HUES48 (cell line): Measurements from ENCODE around the gene P4HA2.

Experiments used
- H3K27ac ChIP-seq: one replicate; pipeline ENCODE4 v1.7.0; 2013; ENCODE audit warnings: low read depth, low read length, inconsistent platforms
- H3K27me3 ChIP-seq: 2 replicates; pipeline ENCODE4 v1.6.1; 2013; ENCODE audit warnings: mild to moderate bottlenecking, low read length; ENCODE audit not compliant: control insufficient read depth, insufficient read depth
- H3K36me3 ChIP-seq: 2 replicates; pipeline ENCODE4 v1.6.1; 2013; ENCODE audit warnings: low read length; ENCODE audit not compliant: control insufficient read depth, insufficient read depth
- H3K4me1 ChIP-seq: 2 replicates; pipeline ENCODE4 v1.6.1; 2013; ENCODE audit warnings: mild to moderate bottlenecking, low read length; ENCODE audit not compliant: control insufficient read depth, insufficient read depth
- H3K4me3 ChIP-seq: 2 replicates; pipeline ENCODE4 v1.5.1; 2013; ENCODE audit warnings: mild to moderate bottlenecking, low read depth, low read length
- H3K9ac ChIP-seq: 2 replicates; pipeline ENCODE4 v1.6.1; 2013; ENCODE audit warnings: mild to moderate bottlenecking, low read depth, low read length, moderate library complexity
- H3K9me3 ChIP-seq: 2 replicates; pipeline ENCODE4 v1.6.1; 2013; ENCODE audit warnings: low read length; ENCODE audit not compliant: control insufficient read depth, insufficient read depth

P4HA2 gene

GRCh38 chr5:132205385-132206125 is 22.1 kb downstream of the P4HA2 start:
- H3K27ac ChIP-seq: no peak overlapping the region
- H3K9ac ChIP-seq: no peak overlapping the region
- H3K9me3 ChIP-seq: no peaks in the 10 kb centered on the region
- H3K4me1 ChIP-seq: peaks cover 7% of the 10 kb centered on the region; the same call in 1 of the 2 replicates
- no peaks in the 10 kb centered on the region for H3K36me3 ChIP-seq
- no peaks in the 10 kb centered on the region for H3K27me3 ChIP-seq
- no peak overlapping the region for H3K4me3 ChIP-seq

GRCh38 chr5:132204371-132205135 is 23.1 kb downstream of the P4HA2 start:
- Histone ChIP-seq H3K9ac (no peak overlapping the region), H3K4me1 (peaks cover 7% of the 10 kb centered on the region; the same call in 1 of the 2 replicates), H3K36me3 (no peaks in the 10 kb centered on the region), H3K27ac (no peak overlapping the region), H3K27me3 (no peaks in the 10 kb centered on the region), H3K9me3 (no peaks in the 10 kb centered on the region), H3K4me3 (no peak overlapping the region)

DNA sequence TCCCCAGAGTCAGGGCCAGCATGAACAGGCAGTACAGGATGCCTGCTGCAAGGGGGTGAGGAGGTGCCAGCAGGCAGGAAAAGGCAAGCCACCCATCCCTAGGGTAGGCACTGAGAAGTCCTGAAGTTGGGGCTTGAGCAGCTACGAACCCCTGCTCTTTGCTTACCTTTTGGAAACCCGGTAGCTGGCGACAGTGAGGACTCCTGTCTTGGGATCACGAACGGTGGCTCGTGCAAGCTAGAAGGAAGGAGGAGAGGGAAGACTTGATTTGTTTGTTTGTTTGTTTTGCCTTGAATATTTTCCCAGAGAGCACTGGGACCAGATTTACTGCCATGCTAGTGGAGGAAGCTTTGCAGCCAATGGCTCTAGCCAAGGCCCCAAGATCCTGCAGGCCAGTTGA is 23.7 kb downstream of the P4HA2 start:
- H3K9me3 ChIP-seq: no peaks in the 10 kb centered on the region
- no peak overlapping the region for H3K4me3 ChIP-seq
- no peak overlapping the region for H3K9ac ChIP-seq
- H3K27ac ChIP-seq: no peak overlapping the region
- peaks cover 7% of the 10 kb centered on the region; the same call in 1 of the 2 replicates for H3K4me1 ChIP-seq
- H3K27me3 ChIP-seq: no peaks in the 10 kb centered on the region
- H3K36me3 ChIP-seq: no peaks in the 10 kb centered on the region

DNA sequence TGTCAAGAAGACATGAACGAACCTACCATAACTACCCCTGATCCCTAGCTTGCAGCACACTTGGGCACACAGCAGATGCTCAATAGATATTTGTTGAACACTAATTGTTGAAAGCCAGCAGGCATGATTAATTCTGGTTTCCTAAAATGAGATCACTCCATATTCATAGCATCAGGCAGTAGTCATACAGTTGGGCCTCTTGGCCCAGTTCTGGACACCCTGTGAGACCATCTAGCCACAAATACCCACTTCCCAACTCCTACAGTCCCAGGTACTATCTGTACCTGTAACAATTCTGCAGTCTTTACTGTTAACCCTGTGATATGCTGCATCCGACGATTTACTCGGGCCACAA is 24.2 kb downstream of the P4HA2 start:
- H3K27ac ChIP-seq: no peak overlapping the region
- H3K4me1 ChIP-seq: peaks cover 7% of the 10 kb centered on the region; the same call in 1 of the 2 replicates
- H3K9me3 ChIP-seq: no peaks in the 10 kb centered on the region
- no peak overlapping the region for H3K9ac ChIP-seq
- H3K27me3 ChIP-seq: no peaks in the 10 kb centered on the region
- no peak overlapping the region for H3K4me3 ChIP-seq
- H3K36me3 ChIP-seq: no peaks in the 10 kb centered on the region

DNA sequence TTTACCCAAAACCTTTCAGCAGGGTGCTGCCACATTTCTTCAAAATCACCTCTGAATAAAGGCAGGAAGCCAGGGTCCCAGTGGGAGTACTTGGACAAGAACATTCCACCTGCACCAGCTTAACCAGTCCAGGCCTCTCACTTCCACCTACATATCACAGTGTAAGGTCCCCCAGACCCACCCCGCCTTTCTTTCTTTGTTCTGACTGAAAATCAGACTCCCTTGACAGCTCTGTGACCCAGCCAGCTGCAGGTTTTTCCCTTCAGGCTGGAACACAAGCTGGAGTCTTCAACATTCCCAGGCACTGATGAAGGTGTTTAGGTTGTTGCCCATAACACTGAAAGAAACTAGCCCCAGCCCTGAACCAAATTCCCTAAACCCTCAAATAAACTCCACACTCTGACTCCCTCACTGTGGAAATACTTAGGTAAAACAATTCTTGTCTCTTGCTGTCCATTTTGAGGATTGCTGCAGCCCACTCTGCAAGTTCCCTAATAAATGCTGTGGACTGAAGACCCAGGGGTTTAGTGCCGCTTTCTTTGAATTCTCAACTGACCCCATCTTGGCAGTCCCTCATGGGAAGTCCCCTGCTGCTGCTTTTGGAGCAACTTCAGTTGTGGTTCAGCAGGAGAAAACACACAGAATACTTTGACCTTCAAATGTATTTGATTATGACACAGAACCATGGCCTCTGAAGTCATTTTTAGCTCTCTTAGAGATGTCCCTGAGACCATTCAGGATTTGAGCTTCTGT is 24.8 kb downstream of the P4HA2 start:
- H3K4me3 ChIP-seq: no peak overlapping the region
- H3K9me3 ChIP-seq: no peaks in the 10 kb centered on the region
- peaks cover 5% of the 10 kb centered on the region; the same call in 1 of the 2 replicates for H3K4me1 ChIP-seq
- H3K9ac ChIP-seq: no peak overlapping the region
- H3K27ac ChIP-seq: no peak overlapping the region
- no peaks in the 10 kb centered on the region for H3K27me3 ChIP-seq
- no peaks in the 10 kb centered on the region for H3K36me3 ChIP-seq

GRCh38 chr5:132199116-132199680 is 28.5 kb downstream of the P4HA2 start:
- H3K36me3 ChIP-seq: no peaks in the 10 kb centered on the region
- H3K27ac ChIP-seq: no peak overlapping the region
- no peak overlapping the region for H3K9ac ChIP-seq
- no peaks in the 10 kb centered on the region for H3K9me3 ChIP-seq
- no peak overlapping the region for H3K4me3 ChIP-seq
- no peaks in the 10 kb centered on the region for H3K27me3 ChIP-seq
- no peaks in the 10 kb centered on the region for H3K4me1 ChIP-seq

- Histone ChIP-seq H3K4me1 (no peaks in the 10 kb centered on the region), H3K27ac (no peak overlapping the region), H3K36me3 (no peaks in the 10 kb centered on the region), H3K27me3 (no peaks in the 10 kb centered on the region), H3K9ac (no peak overlapping the region), H3K9me3 (no peaks in the 10 kb centered on the region), H3K4me3 (no peak overlapping the region)
These were observed 29.1 kb downstream of the P4HA2 start for GRCh38 chr5:132198571-132198970.

DNA sequence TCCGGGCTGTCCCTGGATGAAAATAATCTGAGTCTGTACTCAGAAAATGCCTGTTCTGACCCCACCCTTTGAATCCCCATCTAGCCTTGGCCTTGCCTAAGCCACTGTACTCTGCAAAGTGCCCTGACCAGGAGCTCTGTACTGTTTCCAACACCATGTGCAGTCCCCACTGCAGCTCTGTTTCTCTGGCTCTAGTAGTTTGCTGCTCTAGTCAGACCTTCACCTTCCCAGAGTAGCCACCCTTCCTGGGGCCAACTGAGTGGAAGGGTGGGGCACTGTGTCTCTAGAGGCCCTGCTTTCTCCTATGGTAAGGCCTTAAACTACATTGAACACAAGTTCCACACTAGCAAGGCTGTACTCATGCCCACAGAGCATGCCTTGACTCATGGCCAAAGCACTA is 31.9 kb downstream of the P4HA2 start:
- Histone ChIP-seq H3K4me3 (no peak overlapping the region), H3K27me3 (no peaks in the 10 kb centered on the region), H3K9ac (no peak overlapping the region), H3K27ac (no peak overlapping the region), H3K36me3 (no peaks in the 10 kb centered on the region), H3K4me1 (no peaks in the 10 kb centered on the region), H3K9me3 (no peaks in the 10 kb centered on the region)

GRCh38 chr5:132193165-132193694 is 34.4 kb downstream of the P4HA2 start:
- no peaks in the 10 kb centered on the region for H3K27me3 ChIP-seq
- H3K9ac ChIP-seq: no peak overlapping the region
- H3K36me3 ChIP-seq: no peaks in the 10 kb centered on the region
- no peak overlapping the region for H3K4me3 ChIP-seq
- no peak overlapping the region for H3K27ac ChIP-seq
- H3K4me1 ChIP-seq: no peaks in the 10 kb centered on the region
- H3K9me3 ChIP-seq: no peaks in the 10 kb centered on the region

DNA sequence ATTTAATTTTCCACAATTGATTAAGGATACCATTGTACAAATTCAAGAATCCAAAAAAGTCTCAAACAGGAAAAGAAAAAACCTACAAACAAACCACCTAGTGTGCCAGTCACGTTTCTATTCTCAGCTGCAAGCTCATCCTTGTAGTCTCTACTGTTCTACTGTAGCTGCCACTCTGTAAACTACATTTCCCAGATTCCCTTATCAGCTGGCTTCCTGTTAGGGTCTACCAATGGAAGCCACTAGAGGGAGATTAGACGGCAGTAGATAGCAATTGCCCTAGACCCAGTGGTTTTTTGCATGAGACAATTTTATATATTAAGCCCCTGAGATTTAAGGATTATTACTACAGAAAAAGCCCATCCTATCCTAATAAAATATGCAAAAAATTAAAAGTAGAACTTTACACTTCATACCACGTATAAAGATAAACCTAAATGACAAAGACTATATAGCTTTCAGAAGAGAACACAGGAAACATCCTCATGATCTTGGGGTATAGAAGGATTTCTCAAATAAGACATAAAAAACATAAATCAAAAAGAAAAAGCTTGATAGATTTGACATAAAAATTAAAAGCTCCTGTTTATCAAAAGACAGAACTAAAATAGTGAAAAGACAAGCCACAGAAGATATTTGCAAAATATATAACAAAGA is 37.4 kb downstream of the P4HA2 start:
- H3K4me1 ChIP-seq: no peaks in the 10 kb centered on the region
- no peaks in the 10 kb centered on the region for H3K9me3 ChIP-seq
- no peaks in the 10 kb centered on the region for H3K27me3 ChIP-seq
- no peak overlapping the region for H3K9ac ChIP-seq
- no peaks in the 10 kb centered on the region for H3K36me3 ChIP-seq
- H3K4me3 ChIP-seq: no peak overlapping the region
- no peak overlapping the region for H3K27ac ChIP-seq
